B cell (primary cell): ENCODE results near the gene C4orf33. TPM values are rescaled to one million over a fixed set of nuclear protein-coding genes. Genes with fewer than 3 reads are reported as not detected.

Experiments
- ATAC-seq: fragments of 200-7000 bp; cut with Tn5 transposase; one replicate; pipeline ENCODE4 v1.10.0; 2021; ENCODE audit warnings: low read depth, mild to moderate bottlenecking, moderate number of reproducible peaks, moderate library complexity
- CTCF ChIA-PET: fragments of 350-600 bp; sonication (Branson Sonifier 250); formaldehyde crosslinking; loops from one replicate; lab custom pipeline; 2021; ENCODE audit warnings: antibody characterized with exemption, inconsistent platforms; lab: Charles Lee
- POLR2A ChIA-PET: fragments of 350-600 bp; sonication (Branson Sonifier 250); formaldehyde crosslinking; loops from one replicate; lab custom pipeline; 2021; ENCODE audit warnings: antibody characterized with exemption; lab: Charles Lee
- DNase-seq: peaks from one replicate; pipeline ENCODE4 v3.0.0; 2013
- H2AFZ ChIP-seq: 2 replicates; pipeline ENCODE4 v1.6.1; 2012; ENCODE audit warnings: mild to moderate bottlenecking, low read depth, low read length; ENCODE audit not compliant: insufficient read depth, poor library complexity, severe bottlenecking
- H3K27ac ChIP-seq, 2 donors: 1 replicate in 1 of 2; 2 replicates in 1 of 2; pipeline ENCODE4 v1.5.1; 2012 to 2013; ENCODE audit warnings: low read length in 2 of 2, mild to moderate bottlenecking in 2 of 2, moderate library complexity in 1 of 2
- H3K27me3 ChIP-seq, 4 experiments: fragments of 200-600 bp in 1 of 4; sonication (generic) in 1 of 4; replicated peaks in 1 of 4; 1 replicate in 2 of 4; 2 replicates in 2 of 4; pipeline versions ENCODE4 v1.6.1 to v1.7.0; 2013 to 2016; ENCODE audit warnings: low read length in 3 of 4, mild to moderate bottlenecking in 2 of 4, mixed read lengths in 1 of 4, moderate library complexity in 1 of 4; ENCODE audit not compliant: insufficient read depth in 4 of 4, control insufficient read depth in 3 of 4; ENCODE audit errors: control extremely low read depth in 1 of 4
- H3K36me3 ChIP-seq, 2 experiments: replicated peaks in 1 of 2; 1 replicate in 1 of 2; 2 replicates in 1 of 2; pipeline versions ENCODE4 v1.6.1 to v1.7.1; 2013; ENCODE audit warnings: low read length in 1 of 2; ENCODE audit not compliant: insufficient read depth in 2 of 2, control insufficient read depth in 1 of 2; ENCODE audit errors: control extremely low read depth in 1 of 2, extremely low read depth in 1 of 2
- H3K4me1 ChIP-seq, 2 donors: fragments of 200-600 bp in 1 of 2; sonication (generic) in 1 of 2; 1 replicate in 1 of 2; 2 replicates in 1 of 2; pipeline versions ENCODE4 v1.5.1 to v1.6.1; 2013 to 2017; ENCODE audit warnings: low read length in 2 of 2; ENCODE audit not compliant: control insufficient read depth in 2 of 2, insufficient read depth in 2 of 2
- H3K4me2 ChIP-seq: replicated peaks from 2 replicates; pipeline ENCODE3; 2012; ENCODE audit warnings: mild to moderate bottlenecking, low read depth, low read length; ENCODE audit not compliant: poor library complexity, severe bottlenecking
- H3K4me3 ChIP-seq, 5 experiments: fragments of 200-600 bp in 1 of 5; sonication (generic) in 1 of 5; 1 replicate in 3 of 5; 2 replicates in 2 of 5; pipeline versions ENCODE4 v1.5.1 to v1.7.0; 2011 to 2016; ENCODE audit warnings: low read length in 4 of 5, mild to moderate bottlenecking in 4 of 5, low read depth in 2 of 5, control low read depth in 1 of 5, moderate library complexity in 1 of 5; ENCODE audit not compliant: insufficient read depth in 1 of 5; ENCODE audit errors: control extremely low read depth in 1 of 5, extremely low read depth in 1 of 5
- H3K79me2 ChIP-seq: fragments of 200-600 bp; sonication (generic); one replicate; pipeline ENCODE4 v1.6.0; 2016; ENCODE audit warnings: low read length; ENCODE audit not compliant: control insufficient read depth, insufficient read depth
- H3K9ac ChIP-seq: fragments of 200-600 bp; sonication (generic); 2 replicates; pipeline ENCODE4 v1.6.1; 2017; ENCODE audit warnings: mild to moderate bottlenecking, low read length, moderate library complexity
- H3K9me3 ChIP-seq, 3 donors: one replicate each; pipeline versions ENCODE4 v1.6.1 to v1.7.1; 2013; ENCODE audit warnings: low read length in 2 of 3; ENCODE audit not compliant: control insufficient read depth in 2 of 3, insufficient read depth in 1 of 3; ENCODE audit errors: control extremely low read depth in 1 of 3
- H4K20me1 ChIP-seq: 2 replicates; pipeline ENCODE4 v1.6.0; 2012; ENCODE audit warnings: mild to moderate bottlenecking, low read length; ENCODE audit not compliant: insufficient read depth, control insufficient read depth, poor library complexity, severe bottlenecking
- H3K27ac Mint-ChIP-seq: one replicate; pipeline ENCODE4 v1.8.0; 2021; ENCODE audit warnings: mixed read lengths
- H3K27me3 Mint-ChIP-seq: one replicate; pipeline ENCODE4 v1.8.0; 2021; ENCODE audit warnings: mixed read lengths
- H3K4me1 Mint-ChIP-seq: one replicate; pipeline ENCODE4 v1.8.0; 2021; ENCODE audit warnings: mixed read lengths
- H3K4me3 Mint-ChIP-seq: one replicate; pipeline ENCODE4 v1.8.0; 2021; ENCODE audit warnings: mixed read lengths
- H3K9me3 Mint-ChIP-seq: one replicate; pipeline ENCODE4 v1.8.0; 2022; ENCODE audit warnings: mixed read lengths; ENCODE audit not compliant: insufficient read depth
- EZH2 ChIP-seq: IDR thresholded peaks from 2 replicates; pipeline ENCODE4 v1.6.1; 2012; ENCODE audit warnings: borderline replicate concordance, low read depth, mild to moderate bottlenecking, moderate library complexity, low read length; ENCODE audit not compliant: insufficient read depth, poor library complexity, severe bottlenecking
- WGBS: methylation state at CpG from one replicate; pipeline ENCODE4 v1.1.5; 2013; ENCODE audit warnings: missing lambda C conversion rate; ENCODE audit not compliant: insufficient coverage; 5-methylcytosine and 5-hydroxymethylcytosine counted together
- intact Hi-C: fragments of 100-400 bp; cut with micrococcal nuclease; formaldehyde crosslinking; loops from one replicate; pipeline ENCODE4 v1.10.0; 2022
- polyA plus RNA-seq: library from polyadenylated mRNA; depleted of rRNA; stranded (reverse); fragments of >200 nt; gene quantifications from 2 replicates; pipeline ENCODE4 v1.2.3, GENCODE V29; 2012
- total RNA-seq, 2 donors: library from RNA; stranded (reverse); fragments of 120-200 nt in 1 of 2; gene quantifications; 1 replicate in 1 of 2; 2 replicates in 1 of 2; pipeline versions ENCODE4 v1.2.3 to v1.2.4, GENCODE V29; 2013 to 2022
- TF ChIP-seq, protein P1 (sequence below): fragments of 200-600 bp; IDR thresholded peaks from one replicate; pipeline ENCODE4 v1.8.0; 2022; ENCODE audit warnings: antibody characterized with exemption, mild to moderate bottlenecking

C4orf33 gene
- total and polyA plus RNA-seq, 2 donors (not counting 1 experiment from before 2014, with no cell fraction given) = 9.0 to 9.5 TPM

GRCh38 chr4:129146639-129147038 is 50.7 kb downstream of the C4orf33 start:
- no peaks in the 10 kb centered on the region for H4K20me1 ChIP-seq
- H3K4me3 ChIP-seq = no peak overlapping the region
- H3K36me3 ChIP-seq = no peaks in the 10 kb centered on the region
- Mint-ChIP-seq H3K9me3 (no peaks in the 10 kb centered on the region), H3K27me3 (peaks cover 19% of the 10 kb centered on the region), H3K4me1 (no peaks in the 10 kb centered on the region), H3K4me3 (no peak overlapping the region), H3K27ac (no peak overlapping the region)
- H2AFZ ChIP-seq = no peak overlapping the region
- H3K4me1 ChIP-seq = no peaks in the 10 kb centered on the region
- no peak overlapping the region for H3K4me2 ChIP-seq
- no CpG with 5 or more reads among the region's 2 CpGs for WGBS
- H3K27ac ChIP-seq = no peak overlapping the region
- H3K79me2 ChIP-seq = no peaks in the 10 kb centered on the region
- DNase-seq (no peak), ATAC-seq (no peak)
- H3K9me3 ChIP-seq = no peaks in the 10 kb centered on the region
- TF ChIP-seq EZH2 = no peak
- no peak overlapping the region for H3K9ac ChIP-seq
- intact Hi-C loops = no loop called here
- ChIA-PET CTCF (no interaction called here), POLR2A (no interaction called here)
- peaks cover 0 to 6% (median 0%) of the 10 kb centered on the region in 4 experiments for H3K27me3 ChIP-seq

GRCh38 chr4:129148892-129149291 is 52.9 kb downstream of the C4orf33 start:
- Mint-ChIP-seq H3K4me3 (no peak overlapping the region), H3K9me3 (no peaks in the 10 kb centered on the region), H3K27ac (no peak overlapping the region), H3K4me1 (no peaks in the 10 kb centered on the region), H3K27me3 (peaks cover 19% of the 10 kb centered on the region)
- no peaks in the 10 kb centered on the region for H3K4me1 ChIP-seq
- no peak overlapping the region for H3K9ac ChIP-seq
- H2AFZ ChIP-seq = no peak overlapping the region
- ATAC-seq (no peak), DNase-seq (no peak)
- H3K36me3 ChIP-seq = no peaks in the 10 kb centered on the region
- TF ChIP-seq EZH2 = no peak
- TF ChIP-seq, protein P1, sequence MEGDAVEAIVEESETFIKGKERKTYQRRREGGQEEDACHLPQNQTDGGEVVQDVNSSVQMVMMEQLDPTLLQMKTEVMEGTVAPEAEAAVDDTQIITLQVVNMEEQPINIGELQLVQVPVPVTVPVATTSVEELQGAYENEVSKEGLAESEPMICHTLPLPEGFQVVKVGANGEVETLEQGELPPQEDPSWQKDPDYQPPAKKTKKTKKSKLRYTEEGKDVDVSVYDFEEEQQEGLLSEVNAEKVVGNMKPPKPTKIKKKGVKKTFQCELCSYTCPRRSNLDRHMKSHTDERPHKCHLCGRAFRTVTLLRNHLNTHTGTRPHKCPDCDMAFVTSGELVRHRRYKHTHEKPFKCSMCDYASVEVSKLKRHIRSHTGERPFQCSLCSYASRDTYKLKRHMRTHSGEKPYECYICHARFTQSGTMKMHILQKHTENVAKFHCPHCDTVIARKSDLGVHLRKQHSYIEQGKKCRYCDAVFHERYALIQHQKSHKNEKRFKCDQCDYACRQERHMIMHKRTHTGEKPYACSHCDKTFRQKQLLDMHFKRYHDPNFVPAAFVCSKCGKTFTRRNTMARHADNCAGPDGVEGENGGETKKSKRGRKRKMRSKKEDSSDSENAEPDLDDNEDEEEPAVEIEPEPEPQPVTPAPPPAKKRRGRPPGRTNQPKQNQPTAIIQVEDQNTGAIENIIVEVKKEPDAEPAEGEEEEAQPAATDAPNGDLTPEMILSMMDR = no peak
- no peak overlapping the region for H3K4me2 ChIP-seq
- no peaks in the 10 kb centered on the region for H3K9me3 ChIP-seq
- H3K27ac ChIP-seq = no peak overlapping the region
- H4K20me1 ChIP-seq = no peaks in the 10 kb centered on the region
- no peaks in the 10 kb centered on the region for H3K79me2 ChIP-seq
- CTCF ChIA-PET = no interaction called here
- peaks cover 0 to 5% (median 0%) of the 10 kb centered on the region in 4 experiments for H3K27me3 ChIP-seq
- WGBS = 88% methylated on average over 2 of the region's 2 CpGs
- H3K4me3 ChIP-seq = no peak overlapping the region
- intact Hi-C loops = no loop called here
- POLR2A ChIA-PET = no interaction called here
